Effector memory CD8-positive, alpha-beta T cell (primary cell): ENCODE data around the gene LOXL3.

Experiments
- ATAC-seq: fragments of 150-1000 bp; cut with Tn5 transposase; replicated peaks from 2 replicates; pipeline ENCODE4 v1.10.0; 2021; ENCODE audit warnings: mild to moderate bottlenecking, moderate library complexity
- DNase-seq, 3 experiments: peaks; one replicate each; pipeline ENCODE4 v3.0.0; 2021
- H3K27ac Mint-ChIP-seq, 2 donors: one replicate each; pipeline ENCODE4 v1.8.0; 2022; ENCODE audit warnings: mild to moderate bottlenecking in 2 of 2, mixed read lengths in 2 of 2, moderate library complexity in 2 of 2
- H3K27me3 Mint-ChIP-seq, 2 donors: one replicate each; pipeline ENCODE4 v1.8.0; 2022; ENCODE audit warnings: mixed read lengths in 2 of 2
- H3K36me3 Mint-ChIP-seq: one replicate; pipeline ENCODE4 v1.8.0; 2022; ENCODE audit warnings: mild to moderate bottlenecking, moderate library complexity, mixed read lengths; ENCODE audit not compliant: insufficient read depth
- H3K4me1 Mint-ChIP-seq, 2 donors: one replicate each; pipeline ENCODE4 v1.8.0; 2022; ENCODE audit warnings: low read depth in 2 of 2, mixed read lengths in 2 of 2
- H3K4me3 Mint-ChIP-seq, 2 donors: one replicate each; pipeline ENCODE4 v1.8.0; 2022; ENCODE audit warnings: mild to moderate bottlenecking in 2 of 2, mixed read lengths in 2 of 2, moderate library complexity in 2 of 2
- H3K9me3 Mint-ChIP-seq, 2 donors: one replicate each; pipeline ENCODE4 v1.8.0; 2022; ENCODE audit warnings: mixed read lengths in 2 of 2

LOXL3 gene

DNA sequence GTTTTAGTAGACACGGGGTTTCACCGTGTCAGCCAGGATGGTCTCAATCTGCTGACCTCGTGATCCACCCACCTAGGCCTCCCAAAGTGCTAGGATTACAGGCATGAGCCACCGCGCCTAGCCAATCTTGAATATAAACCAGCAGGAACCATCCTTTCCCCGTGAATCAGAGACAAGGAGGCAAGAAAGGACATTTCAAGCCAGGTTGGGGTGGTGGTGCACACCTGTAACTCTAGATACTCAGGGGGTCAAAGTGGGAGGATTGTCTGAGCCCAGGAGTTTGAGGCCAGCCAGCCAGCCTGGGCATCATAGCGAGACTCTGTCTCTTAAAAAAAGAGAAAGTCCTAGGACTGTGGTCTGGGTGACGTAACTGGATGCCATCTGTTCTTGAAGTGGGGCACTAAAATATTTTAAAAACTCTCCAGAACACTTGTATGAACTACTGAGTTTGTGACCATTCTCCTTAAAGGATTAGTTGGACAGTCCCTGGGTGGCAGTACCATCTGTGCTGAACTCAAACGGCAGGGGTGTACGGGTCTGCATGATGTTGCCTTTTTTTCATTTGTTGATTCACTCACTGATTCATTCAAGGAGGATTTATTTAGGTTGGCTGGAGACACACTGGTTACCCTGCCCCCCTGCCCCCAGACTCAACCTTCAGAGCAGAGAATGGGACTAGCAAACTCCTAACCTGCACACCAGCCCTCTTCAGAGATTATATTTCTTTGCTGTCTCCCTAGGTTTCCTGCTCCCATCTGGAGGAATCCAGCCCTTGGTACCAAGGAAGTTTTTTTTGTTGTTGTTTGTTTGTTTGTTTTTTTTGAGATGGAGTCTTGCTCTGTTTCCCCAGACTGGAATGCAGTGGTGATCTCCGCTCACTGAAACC, 42.4 kb downstream of the LOXL3 start:
- DNase-seq (no peak), ATAC-seq (no peak)
- no peak overlapping the region for H3K27ac Mint-ChIP-seq
- H3K9me3 Mint-ChIP-seq = no peaks in the 10 kb centered on the region
- peaks cover 23% of the 10 kb centered on the region for H3K36me3 Mint-ChIP-seq
- H3K4me1 Mint-ChIP-seq = peaks cover 27 to 42% of the 10 kb centered on the region in 2 donors
- H3K27me3 Mint-ChIP-seq = peaks cover 17 to 49% of the 10 kb centered on the region in 2 donors
- H3K4me3 Mint-ChIP-seq = no peak overlapping the region

GRCh38 chr2:74510272-74510671, 43.5 kb downstream of the LOXL3 start:
- H3K27ac Mint-ChIP-seq = no peak overlapping the region
- H3K4me1 Mint-ChIP-seq = peaks cover 25 to 39% of the 10 kb centered on the region in 2 donors
- DNase-seq (no peak), ATAC-seq (no peak)
- H3K27me3 Mint-ChIP-seq = peaks cover 10 to 39% of the 10 kb centered on the region in 2 donors
- peaks cover 29% of the 10 kb centered on the region for H3K36me3 Mint-ChIP-seq
- H3K9me3 Mint-ChIP-seq = no peaks in the 10 kb centered on the region
- no peak overlapping the region for H3K4me3 Mint-ChIP-seq

DNA sequence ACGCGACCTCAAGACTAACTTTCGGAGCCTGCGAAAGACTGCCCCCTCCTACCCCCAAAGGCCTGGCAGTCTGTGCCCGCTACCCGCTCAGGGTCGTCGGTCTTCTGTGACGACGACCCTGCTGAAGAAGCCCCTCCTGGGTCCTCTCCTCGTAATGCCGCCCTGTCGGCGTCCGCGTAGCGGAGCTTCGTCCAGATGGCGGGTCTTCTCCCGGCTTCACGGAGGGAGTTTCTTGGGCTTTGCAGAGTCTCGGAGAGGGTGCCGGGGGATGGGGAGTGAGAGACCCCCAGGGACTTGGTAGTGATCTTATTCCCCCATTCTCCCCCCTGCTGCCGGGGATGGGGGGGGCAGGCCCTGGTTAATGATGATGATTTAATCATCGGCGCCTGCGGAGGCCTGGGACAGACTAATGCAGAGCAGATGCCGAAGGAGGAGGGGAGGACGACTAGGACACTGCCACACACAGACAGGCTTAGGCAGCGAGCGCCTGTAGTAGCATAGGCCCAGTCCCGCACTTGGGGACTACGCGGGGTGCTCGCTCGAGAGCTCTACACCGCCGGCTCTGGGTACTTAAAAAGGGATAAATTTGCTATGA, 45.7 kb downstream of the LOXL3 start:
- peak; percentile 8 for ATAC-seq
- peaks cover 5 to 38% of the 10 kb centered on the region in 2 donors for H3K27me3 Mint-ChIP-seq
- H3K4me1 Mint-ChIP-seq = peaks cover 35 to 38% of the 10 kb centered on the region in 2 donors
- H3K27ac Mint-ChIP-seq = peak overlapping the region; percentile 99
- peak overlapping the region; percentile 93 to 97 for H3K4me3 Mint-ChIP-seq
- DNase-seq = no peak
- H3K9me3 Mint-ChIP-seq = no peaks in the 10 kb centered on the region
- peaks cover 42% of the 10 kb centered on the region for H3K36me3 Mint-ChIP-seq

- H3K4me3 Mint-ChIP-seq = peak within 1 kb of the TSS; percentile 93 to 97
- H3K9me3 Mint-ChIP-seq = no peaks in the 10 kb centered on the region
- H3K27ac Mint-ChIP-seq = peak within 1 kb of the TSS; percentile 99
- peak; percentile 98 to 99 (median 99) for DNase-seq
- peak; percentile 93 for ATAC-seq
- H3K27me3 Mint-ChIP-seq = peaks cover 0 to 35% of the 10 kb centered on the region in 2 donors
- peaks cover 39% of the 10 kb centered on the region for H3K36me3 Mint-ChIP-seq
- H3K4me1 Mint-ChIP-seq = peaks cover 32 to 44% of the 10 kb centered on the region in 2 donors
Measured at GRCh38 chr2:74507145-74507925, 46.4 kb downstream of the LOXL3 start, which contains the start of gene PCGF1. Gene PCGF1 (minus strand): TSS chr2:74507695. CDS start chr2:74507668, 27 bp downstream.

DNA sequence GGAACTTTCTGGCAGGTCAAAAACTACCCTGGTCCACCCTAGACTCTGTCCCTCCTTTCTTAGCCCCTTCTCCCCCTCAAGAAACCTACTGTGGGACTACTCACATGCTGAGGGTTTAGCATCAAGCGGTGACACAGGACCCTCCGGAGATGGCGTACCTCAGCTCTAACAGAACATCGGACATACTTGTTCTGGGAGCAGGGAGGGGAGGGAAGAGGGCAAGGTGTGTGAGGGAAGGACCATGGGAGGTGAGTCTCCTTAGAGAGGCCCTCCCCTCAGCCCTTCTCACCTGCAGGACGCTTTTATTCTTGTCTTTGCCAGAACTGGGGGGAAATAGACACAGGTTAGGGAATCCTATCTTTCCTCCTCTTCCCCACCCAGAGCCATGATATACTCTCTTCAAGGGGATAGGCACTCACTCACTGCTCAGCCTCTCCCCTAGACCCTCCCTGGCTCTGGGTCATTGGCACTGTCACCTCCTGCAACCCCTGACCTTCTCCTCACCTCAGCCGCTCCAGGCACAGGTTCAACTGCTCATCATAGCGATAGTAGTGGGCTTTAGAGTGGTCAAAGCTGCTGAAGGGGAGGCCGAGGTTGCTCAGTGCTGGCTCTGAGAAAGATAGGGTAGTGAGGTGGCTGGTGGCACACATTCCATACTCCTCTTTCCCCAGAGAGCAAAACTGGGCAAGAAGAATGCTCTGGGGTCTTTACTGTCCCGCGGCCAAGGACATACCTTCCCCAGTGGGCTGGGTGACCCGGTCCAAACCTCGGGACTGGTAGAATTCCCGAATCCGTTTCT, 48.1 kb downstream of the LOXL3 start:
- peaks cover 37 to 53% of the 10 kb centered on the region in 2 donors for H3K4me1 Mint-ChIP-seq
- H3K27ac Mint-ChIP-seq = peak overlapping the region; percentile 9 to 99
- H3K9me3 Mint-ChIP-seq = no peaks in the 10 kb centered on the region
- DNase-seq (no peak), ATAC-seq (no peak)
- peaks cover 0 to 36% of the 10 kb centered on the region in 2 donors for H3K27me3 Mint-ChIP-seq
- peaks cover 42% of the 10 kb centered on the region for H3K36me3 Mint-ChIP-seq
- peak overlapping the region; percentile 93 to 97 for H3K4me3 Mint-ChIP-seq

DNA sequence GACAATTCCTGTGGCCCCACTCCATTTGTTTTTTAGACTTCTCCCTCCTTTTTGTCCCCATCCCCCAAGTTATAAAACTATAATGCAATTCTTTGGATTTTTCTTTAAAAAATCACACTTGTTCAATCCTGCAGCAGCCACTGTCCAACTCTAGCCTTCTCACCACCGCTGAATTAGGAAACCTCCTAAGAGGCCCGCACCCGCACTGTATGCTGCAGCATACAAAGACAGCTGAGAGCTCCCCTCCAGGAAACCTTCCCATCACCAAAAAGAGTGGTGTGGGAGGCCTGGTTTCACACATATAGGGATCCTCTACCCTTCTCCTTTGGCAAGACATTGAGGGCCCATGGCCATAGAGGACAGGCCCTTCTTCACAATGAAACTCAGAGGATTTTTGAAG, 49.2 kb downstream of the LOXL3 start:
- Mint-ChIP-seq H3K4me1 (peaks cover 37 to 53% of the 10 kb centered on the region in 2 donors), H3K36me3 (peaks cover 42% of the 10 kb centered on the region), H3K27ac (peak overlapping the region in 1 of 2 donors; percentile 9), H3K4me3 (peak overlapping the region; percentile 69 to 77), H3K27me3 (peaks cover 0 to 46% of the 10 kb centered on the region in 2 donors), H3K9me3 (no peaks in the 10 kb centered on the region)
- no peak for ATAC-seq
- no peak for DNase-seq

DNA sequence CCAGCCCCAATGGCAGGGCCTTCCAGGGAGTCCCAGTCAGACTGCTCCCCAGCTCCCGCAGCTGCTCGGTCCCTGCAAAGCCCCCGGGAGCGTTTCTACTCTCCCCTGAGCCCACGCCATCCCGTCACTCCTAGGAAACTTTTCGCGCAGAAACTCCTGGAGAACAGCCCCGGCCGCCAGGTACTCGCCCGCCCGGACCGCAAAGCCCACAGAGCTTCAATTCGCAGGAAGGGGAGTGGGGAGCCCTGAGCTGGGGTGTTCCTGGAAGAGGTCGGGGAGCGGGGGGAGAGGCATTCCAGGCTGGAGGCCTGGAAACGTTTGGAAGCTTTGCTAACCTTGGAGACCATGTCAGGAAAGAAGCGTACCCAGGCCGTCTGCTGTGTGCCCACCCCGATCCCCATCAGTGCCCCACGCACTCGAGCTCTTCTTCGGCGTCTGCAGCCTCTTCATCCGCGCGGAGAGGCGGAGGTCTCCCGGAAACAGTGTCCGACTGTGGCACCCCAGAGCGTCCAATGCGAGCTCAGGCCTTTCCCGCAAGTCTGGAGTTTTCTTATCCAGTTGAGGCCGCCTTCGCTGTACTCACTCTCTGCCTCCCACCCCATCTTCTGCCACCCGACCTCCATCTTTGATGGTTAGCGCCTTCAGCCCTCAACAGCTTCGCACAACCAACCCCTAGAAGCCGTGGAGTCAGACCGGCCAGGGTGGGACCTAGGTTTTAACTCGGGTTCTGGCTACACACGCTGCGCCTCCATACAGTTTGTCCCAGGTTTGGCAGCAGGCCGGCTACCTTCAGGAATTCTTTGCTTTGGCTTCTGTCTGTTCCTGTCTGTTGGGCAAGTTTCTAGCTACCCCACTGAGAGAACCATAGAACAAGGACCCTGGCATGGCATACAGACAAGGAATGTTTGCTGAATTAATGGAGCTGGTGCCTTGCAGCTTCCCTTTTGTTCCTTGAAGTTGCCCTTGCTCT, 50.0 kb downstream of the LOXL3 start:
- H3K27ac Mint-ChIP-seq = peak overlapping the region in 1 of 2 donors; percentile 77

GRCh38 chr2:74502720-74503505, 50.8 kb downstream of the LOXL3 start:
- H3K27ac Mint-ChIP-seq = peak overlapping the region in 1 of 2 donors; percentile 77
- H3K4me3 Mint-ChIP-seq = peak overlapping the region; percentile 69 to 77
- DNase-seq = peak in 1 of 3 experiments; percentile 32
- H3K27me3 Mint-ChIP-seq = peaks cover 6 to 63% of the 10 kb centered on the region in 2 donors
- peaks cover 42 to 60% of the 10 kb centered on the region in 2 donors for H3K4me1 Mint-ChIP-seq
- H3K9me3 Mint-ChIP-seq = no peaks in the 10 kb centered on the region
- ATAC-seq = no peak
- H3K36me3 Mint-ChIP-seq = peaks cover 33% of the 10 kb centered on the region

More for the DNA sequence above, 50.0 kb downstream of the LOXL3 start:
- ATAC-seq = no peak
- no peak for DNase-seq
- peak overlapping the region; percentile 69 to 77 for H3K4me3 Mint-ChIP-seq
- peaks cover 42% of the 10 kb centered on the region for H3K36me3 Mint-ChIP-seq
- peaks cover 0 to 54% of the 10 kb centered on the region in 2 donors for H3K27me3 Mint-ChIP-seq
- no peaks in the 10 kb centered on the region for H3K9me3 Mint-ChIP-seq
- H3K4me1 Mint-ChIP-seq = peaks cover 42 to 58% of the 10 kb centered on the region in 2 donors

DNA sequence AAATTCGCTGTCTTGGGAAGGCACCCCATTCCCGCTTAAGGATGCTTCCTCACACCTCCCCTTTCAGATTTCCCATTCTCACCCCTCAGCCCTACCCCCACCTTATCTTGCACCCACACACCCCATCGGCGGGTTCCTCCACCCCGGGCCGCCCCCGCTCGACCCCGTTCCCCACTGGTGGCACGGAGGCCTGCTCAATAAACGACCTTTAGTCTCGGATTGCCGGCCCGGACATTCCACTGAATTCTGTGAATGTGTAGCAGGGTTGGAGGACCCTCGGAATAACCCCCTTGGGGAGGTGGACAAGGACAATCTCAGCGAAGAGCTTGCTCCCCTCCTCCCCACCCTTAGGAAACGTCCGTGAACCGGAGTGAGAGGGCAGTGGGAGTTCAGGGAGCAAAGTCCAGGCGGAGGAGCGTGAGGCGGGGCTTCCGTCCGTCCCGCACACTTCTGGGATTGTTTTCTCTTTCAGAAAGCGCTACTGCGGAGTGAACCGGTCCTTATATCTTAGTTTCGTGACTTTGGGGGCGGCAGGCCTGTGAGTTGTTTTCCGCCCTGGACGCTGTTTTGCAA, 51.5 kb downstream of the LOXL3 start:
- H3K4me1 Mint-ChIP-seq = peaks cover 37 to 54% of the 10 kb centered on the region in 2 donors
- H3K27me3 Mint-ChIP-seq = peaks cover 6 to 68% of the 10 kb centered on the region in 2 donors
- peak overlapping the region; percentile 69 to 77 for H3K4me3 Mint-ChIP-seq
- no peaks in the 10 kb centered on the region for H3K9me3 Mint-ChIP-seq
- H3K36me3 Mint-ChIP-seq = peaks cover 27% of the 10 kb centered on the region
- H3K27ac Mint-ChIP-seq = no peak overlapping the region
- DNase-seq (no peak), ATAC-seq (no peak)

GRCh38 chr2:74501335-74502071, 52.2 kb downstream of the LOXL3 start:
- H3K4me3 Mint-ChIP-seq = peak overlapping the region; percentile 69 to 77
- no peak for ATAC-seq
- H3K36me3 Mint-ChIP-seq = peaks cover 22% of the 10 kb centered on the region
- H3K27ac Mint-ChIP-seq = no peak overlapping the region
- DNase-seq = no peak
- H3K4me1 Mint-ChIP-seq = peaks cover 30 to 47% of the 10 kb centered on the region in 2 donors
- no peaks in the 10 kb centered on the region for H3K9me3 Mint-ChIP-seq
- H3K27me3 Mint-ChIP-seq = peaks cover 6 to 68% of the 10 kb centered on the region in 2 donors
